MCF 10A (cell line): ENCODE measurements around the gene TTC21A. TPM values are rescaled to one million over a fixed set of nuclear protein-coding genes. Genes with fewer than 3 reads are reported as not detected.

Experiments
- BruUV-seq: library from RNA; stranded (reverse); fragments of 400-500 nt; replicated peaks from 2 replicates; lab custom pipeline; 2021; lab: Mats Ljungman, UMichigan
- CTCF ChIA-PET: fragments of 300-600 bp; sonication (Branson Sonifier 250); formaldehyde crosslinking; extraction: SDS; loops from one replicate; lab custom pipeline; 2021; ENCODE audit warnings: antibody characterized with exemption, inconsistent platforms; lab: Yijun Ruan, JAX
- POLR2A ChIA-PET: fragments of 300-600, 350-650 bp; sonication (Branson Sonifier 250); formaldehyde crosslinking; extraction: SDS; loops from one replicate; lab custom pipeline; 2020; ENCODE audit warnings: antibody characterized with exemption, inconsistent platforms; lab: Yijun Ruan, JAX
- DNase-seq: peaks from one replicate; pipeline ENCODE4 v3.0.0-alpha.2; 2018; ENCODE audit not compliant: unreplicated experiment
- H3K27ac Mint-ChIP-seq: one replicate; pipeline ENCODE4 v1.8.0; 2022; ENCODE audit warnings: mild to moderate bottlenecking, low read depth, mixed read lengths; ENCODE audit not compliant: unreplicated experiment
- H3K27me3 Mint-ChIP-seq: one replicate; pipeline ENCODE4 v1.8.0; 2022; ENCODE audit warnings: mixed read lengths; ENCODE audit not compliant: insufficient read depth, unreplicated experiment
- H3K36me3 Mint-ChIP-seq: one replicate; pipeline ENCODE4 v1.8.0; 2022; ENCODE audit warnings: mild to moderate bottlenecking, moderate library complexity, mixed read lengths; ENCODE audit not compliant: insufficient read depth, unreplicated experiment
- H3K4me1 Mint-ChIP-seq: one replicate; pipeline ENCODE4 v1.8.0; 2022; ENCODE audit warnings: mixed read lengths; ENCODE audit not compliant: insufficient read depth, unreplicated experiment
- H3K4me3 Mint-ChIP-seq: one replicate; pipeline ENCODE4 v1.8.0; 2022; ENCODE audit warnings: mild to moderate bottlenecking, moderate library complexity, mixed read lengths; ENCODE audit not compliant: unreplicated experiment
- H3K9me3 Mint-ChIP-seq: one replicate; pipeline ENCODE4 v1.8.0; 2022; ENCODE audit warnings: mixed read lengths; ENCODE audit not compliant: unreplicated experiment
- intact Hi-C: fragments of 100-400 bp; cut with micrococcal nuclease; formaldehyde crosslinking; loops from 2 replicates; pipeline ENCODE4 v1.14.1; 2022
- total RNA-seq: library from RNA; stranded (reverse); gene quantifications from 2 replicates; pipeline ENCODE4 v1.2.3, GENCODE V29; 2022
- TF ChIP-seq, protein P1 (sequence below): fragments of 200-600 bp; IDR thresholded peaks from one replicate; pipeline ENCODE4 v1.8.0; 2022; ENCODE audit warnings: antibody characterized with exemption, mild to moderate bottlenecking; ENCODE audit not compliant: unreplicated experiment

Gene TTC21A
- total RNA-seq, 1 experiment from 2014 or later, result 2.1 TPM

DNA sequence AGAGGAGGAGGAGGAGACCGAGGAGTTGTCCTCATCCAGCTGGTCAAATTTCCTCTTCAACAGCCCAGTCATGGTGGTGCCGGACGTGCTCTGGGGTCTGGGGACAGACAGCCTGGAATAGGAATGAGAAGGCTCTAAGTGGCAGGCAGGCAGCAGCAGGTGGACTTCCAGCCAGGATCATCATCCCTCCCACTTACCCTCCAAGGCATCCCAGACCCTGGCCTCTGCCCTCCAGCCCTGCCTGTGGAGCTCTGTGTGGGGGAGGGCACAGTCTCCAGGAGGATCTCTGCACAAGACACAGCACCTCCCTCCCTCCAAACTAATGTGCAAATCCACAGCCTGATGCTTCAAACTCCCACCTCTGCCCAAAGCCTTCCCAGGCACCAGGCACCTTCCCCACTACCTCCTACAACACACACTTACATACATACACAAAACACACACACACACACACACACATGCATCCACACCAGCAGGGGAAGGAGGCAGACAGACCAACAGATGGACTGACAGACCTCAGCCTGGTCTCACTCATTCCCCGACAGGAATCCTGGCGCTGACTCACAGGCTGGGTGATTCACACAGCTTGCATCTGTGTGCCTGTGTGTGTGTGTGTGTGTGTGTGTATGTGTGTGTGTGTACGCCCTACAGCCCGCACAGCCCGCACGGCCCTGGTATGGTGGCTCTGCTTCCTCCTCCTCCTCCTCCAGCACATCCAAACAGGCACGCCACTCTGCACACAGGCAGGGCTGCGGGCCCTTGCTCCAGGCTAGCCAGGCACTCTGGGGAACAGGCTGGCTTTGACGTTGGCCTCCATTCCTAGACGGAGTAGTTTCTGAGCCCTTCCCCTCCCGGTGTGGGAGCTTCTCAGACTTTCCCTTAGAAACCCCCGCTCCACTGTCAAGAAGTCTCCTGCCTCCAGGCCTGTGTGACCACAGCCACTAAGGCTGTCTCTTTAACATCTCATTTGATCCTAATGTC, 39.4 kb downstream of the TTC21A start:
- TF ChIP-seq, protein P1, sequence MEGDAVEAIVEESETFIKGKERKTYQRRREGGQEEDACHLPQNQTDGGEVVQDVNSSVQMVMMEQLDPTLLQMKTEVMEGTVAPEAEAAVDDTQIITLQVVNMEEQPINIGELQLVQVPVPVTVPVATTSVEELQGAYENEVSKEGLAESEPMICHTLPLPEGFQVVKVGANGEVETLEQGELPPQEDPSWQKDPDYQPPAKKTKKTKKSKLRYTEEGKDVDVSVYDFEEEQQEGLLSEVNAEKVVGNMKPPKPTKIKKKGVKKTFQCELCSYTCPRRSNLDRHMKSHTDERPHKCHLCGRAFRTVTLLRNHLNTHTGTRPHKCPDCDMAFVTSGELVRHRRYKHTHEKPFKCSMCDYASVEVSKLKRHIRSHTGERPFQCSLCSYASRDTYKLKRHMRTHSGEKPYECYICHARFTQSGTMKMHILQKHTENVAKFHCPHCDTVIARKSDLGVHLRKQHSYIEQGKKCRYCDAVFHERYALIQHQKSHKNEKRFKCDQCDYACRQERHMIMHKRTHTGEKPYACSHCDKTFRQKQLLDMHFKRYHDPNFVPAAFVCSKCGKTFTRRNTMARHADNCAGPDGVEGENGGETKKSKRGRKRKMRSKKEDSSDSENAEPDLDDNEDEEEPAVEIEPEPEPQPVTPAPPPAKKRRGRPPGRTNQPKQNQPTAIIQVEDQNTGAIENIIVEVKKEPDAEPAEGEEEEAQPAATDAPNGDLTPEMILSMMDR, result no peak
- Mint-ChIP-seq H3K27ac (peak overlapping the region; percentile 66), H3K4me1 (peaks cover 61% of the 10 kb centered on the region), H3K36me3 (peaks cover 47% of the 10 kb centered on the region), H3K9me3 (no peaks in the 10 kb centered on the region), H3K4me3 (peak overlapping the region; percentile 37), H3K27me3 (no peaks in the 10 kb centered on the region)
- POLR2A ChIA-PET, result interaction anchor here (0.6 to 1.9 kb wide), 3 partner anchors 20 to 50 kb away, joined by 3 to 5 read pairs (median 3); no protein-coding TSS in a partner anchor
- DNase-seq, result peak; percentile 97
- BruUV-seq, result no TSS peak
- intact Hi-C loops, result loop anchor here (1.0 kb wide), 1 partner anchor 21 kb away; no protein-coding TSS in a partner anchor
- CTCF ChIA-PET, result interaction anchor here (0.5 to 1.7 kb wide), 8 partner anchors 20 to 172 kb away, joined by 3 to 7 read pairs (median 4); no protein-coding TSS in a partner anchor

DNA sequence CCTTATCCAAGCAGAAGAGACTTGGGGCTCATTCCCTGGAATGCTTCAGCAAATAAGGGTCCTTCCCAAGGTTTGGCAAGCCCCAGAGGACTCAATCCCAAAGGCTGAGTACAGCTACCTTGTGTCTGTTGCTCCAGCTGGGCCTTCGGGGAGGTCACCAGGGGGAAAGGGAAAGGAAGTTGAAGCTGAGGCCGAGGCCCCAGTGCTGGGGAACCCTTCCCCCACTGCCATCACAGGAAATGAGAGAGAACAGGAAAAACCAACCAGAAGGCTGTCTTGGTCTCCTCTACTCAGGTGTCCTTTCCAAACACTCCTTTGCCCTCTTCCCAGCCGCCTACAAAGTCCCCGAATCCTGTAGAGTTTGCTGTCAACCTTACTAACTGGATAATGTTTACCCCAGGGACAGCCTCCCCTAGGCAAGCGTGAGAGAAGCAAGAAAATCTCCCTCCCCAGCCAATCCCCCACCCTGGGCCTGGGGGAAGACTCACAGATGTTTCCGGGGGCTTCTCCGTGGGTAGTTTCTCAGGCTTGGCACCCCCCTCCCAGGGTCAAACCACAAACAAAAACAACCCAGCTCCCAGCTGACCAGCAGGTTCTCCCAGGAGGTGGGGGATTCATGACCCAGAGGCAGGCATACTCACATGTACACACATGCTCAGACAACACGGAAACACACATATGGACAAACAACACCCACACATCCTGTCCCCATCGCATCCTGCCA, 40.4 kb downstream of the TTC21A start:
- intact Hi-C loops, result loop anchor here (1.0 kb wide), 1 partner anchor 22 kb away; no protein-coding TSS in a partner anchor
- no TSS peak for BruUV-seq
- TF ChIP-seq, protein P1, result no peak
- Mint-ChIP-seq H3K27ac (peak overlapping the region; percentile 66), H3K4me1 (peaks cover 68% of the 10 kb centered on the region), H3K9me3 (no peaks in the 10 kb centered on the region), H3K27me3 (no peaks in the 10 kb centered on the region), H3K4me3 (peak overlapping the region; percentile 37), H3K36me3 (peaks cover 41% of the 10 kb centered on the region)
- no peak for DNase-seq
- ChIA-PET POLR2A (interaction anchor here (1.9 kb wide), 1 partner anchor 19 kb away, joined by 5 read pairs; no protein-coding TSS in a partner anchor), CTCF (interaction anchor here (0.8 to 3.3 kb wide), 6 partner anchors 19 to 171 kb away, joined by 3 to 12 read pairs (median 6); no protein-coding TSS in a partner anchor)

DNA sequence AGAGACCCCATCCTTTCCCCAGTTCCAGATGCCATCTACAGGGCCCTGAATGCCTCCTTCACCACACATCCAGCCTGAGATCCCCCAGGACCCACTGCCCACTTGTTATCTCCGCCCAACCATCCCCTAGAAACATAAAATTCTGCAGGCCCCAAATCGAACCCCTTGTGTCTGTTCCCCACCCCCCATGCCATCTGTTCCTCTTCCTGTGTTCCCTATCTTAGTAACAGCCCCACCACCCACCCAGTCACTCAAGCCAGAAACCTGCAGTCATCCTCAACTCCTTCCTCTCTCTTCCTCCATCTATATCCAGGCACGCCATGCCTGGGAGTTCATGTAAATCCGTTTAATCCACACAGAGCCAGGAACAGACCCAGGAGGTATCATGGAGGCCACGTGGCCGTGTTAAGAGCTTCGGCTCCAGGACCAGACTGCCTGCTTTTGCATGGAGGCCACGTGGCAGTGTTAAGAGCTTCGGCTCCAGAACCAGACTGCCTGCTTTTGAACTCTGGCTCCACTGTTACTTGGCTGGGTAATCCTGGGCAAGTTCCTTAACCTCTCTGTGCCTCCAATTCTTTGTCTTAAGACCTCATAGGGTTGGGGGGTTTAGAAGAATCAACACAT, 41.1 kb downstream of the TTC21A start:
- Mint-ChIP-seq H3K36me3 (peaks cover 34% of the 10 kb centered on the region), H3K4me3 (peak overlapping the region; percentile 7), H3K27ac (peak overlapping the region; percentile 66), H3K27me3 (no peaks in the 10 kb centered on the region), H3K9me3 (no peaks in the 10 kb centered on the region), H3K4me1 (peaks cover 68% of the 10 kb centered on the region)
- no TSS peak for BruUV-seq
- intact Hi-C loops, result no loop called here
- ChIA-PET CTCF (interaction anchor here (1.0 to 3.3 kb wide), 4 partner anchors 22 to 143 kb away, joined by 3 to 12 read pairs (median 8); no protein-coding TSS in a partner anchor), POLR2A (no interaction called here)
- no peak for DNase-seq
- TF ChIP-seq, protein P1, result no peak
